GM10266 (cell line): Measurements from ENCODE around the gene DDX56.
"Not testable (repeated sequence)": the region's sequence is repeated elsewhere in the genome, so short reads cannot be mapped to it uniquely, and the experiment has no call there.

Source experiments
- DNase-seq: peaks from one replicate; pipeline ENCODE4 v3.0.0; 2012; ENCODE audit errors: extremely low spot score
- TF ChIP-seq, protein P1 (sequence below): IDR thresholded peaks from 2 replicates; pipeline ENCODE4 v1.5.1; 2012; ENCODE audit warnings: mild to moderate bottlenecking, low read depth; ENCODE audit not compliant: control insufficient read depth, insufficient read depth; ENCODE audit errors: missing control alignments

The DDX56 gene

DNA sequence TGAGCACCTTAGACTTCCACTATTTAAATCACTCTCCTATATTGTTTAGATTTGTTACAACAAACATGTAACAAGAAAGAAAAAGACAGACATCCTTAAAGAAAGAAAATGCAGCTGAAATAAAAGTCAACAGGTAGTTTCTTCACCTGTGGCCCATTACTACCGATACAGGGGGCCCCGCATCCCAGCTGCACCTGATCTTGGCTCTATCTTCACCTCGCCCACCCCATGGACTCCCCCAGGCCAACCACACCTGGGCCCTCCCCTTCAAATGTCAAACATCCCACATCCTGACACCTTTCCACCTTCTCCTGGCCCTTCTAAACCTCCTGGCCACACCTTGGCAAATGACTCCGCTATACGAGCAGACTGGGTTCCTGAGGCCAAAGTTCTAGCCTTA is 7.0 kb downstream of the DDX56 start:
- no peak for DNase-seq
- TF ChIP-seq, protein P1, sequence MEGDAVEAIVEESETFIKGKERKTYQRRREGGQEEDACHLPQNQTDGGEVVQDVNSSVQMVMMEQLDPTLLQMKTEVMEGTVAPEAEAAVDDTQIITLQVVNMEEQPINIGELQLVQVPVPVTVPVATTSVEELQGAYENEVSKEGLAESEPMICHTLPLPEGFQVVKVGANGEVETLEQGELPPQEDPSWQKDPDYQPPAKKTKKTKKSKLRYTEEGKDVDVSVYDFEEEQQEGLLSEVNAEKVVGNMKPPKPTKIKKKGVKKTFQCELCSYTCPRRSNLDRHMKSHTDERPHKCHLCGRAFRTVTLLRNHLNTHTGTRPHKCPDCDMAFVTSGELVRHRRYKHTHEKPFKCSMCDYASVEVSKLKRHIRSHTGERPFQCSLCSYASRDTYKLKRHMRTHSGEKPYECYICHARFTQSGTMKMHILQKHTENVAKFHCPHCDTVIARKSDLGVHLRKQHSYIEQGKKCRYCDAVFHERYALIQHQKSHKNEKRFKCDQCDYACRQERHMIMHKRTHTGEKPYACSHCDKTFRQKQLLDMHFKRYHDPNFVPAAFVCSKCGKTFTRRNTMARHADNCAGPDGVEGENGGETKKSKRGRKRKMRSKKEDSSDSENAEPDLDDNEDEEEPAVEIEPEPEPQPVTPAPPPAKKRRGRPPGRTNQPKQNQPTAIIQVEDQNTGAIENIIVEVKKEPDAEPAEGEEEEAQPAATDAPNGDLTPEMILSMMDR = no peak

DNA sequence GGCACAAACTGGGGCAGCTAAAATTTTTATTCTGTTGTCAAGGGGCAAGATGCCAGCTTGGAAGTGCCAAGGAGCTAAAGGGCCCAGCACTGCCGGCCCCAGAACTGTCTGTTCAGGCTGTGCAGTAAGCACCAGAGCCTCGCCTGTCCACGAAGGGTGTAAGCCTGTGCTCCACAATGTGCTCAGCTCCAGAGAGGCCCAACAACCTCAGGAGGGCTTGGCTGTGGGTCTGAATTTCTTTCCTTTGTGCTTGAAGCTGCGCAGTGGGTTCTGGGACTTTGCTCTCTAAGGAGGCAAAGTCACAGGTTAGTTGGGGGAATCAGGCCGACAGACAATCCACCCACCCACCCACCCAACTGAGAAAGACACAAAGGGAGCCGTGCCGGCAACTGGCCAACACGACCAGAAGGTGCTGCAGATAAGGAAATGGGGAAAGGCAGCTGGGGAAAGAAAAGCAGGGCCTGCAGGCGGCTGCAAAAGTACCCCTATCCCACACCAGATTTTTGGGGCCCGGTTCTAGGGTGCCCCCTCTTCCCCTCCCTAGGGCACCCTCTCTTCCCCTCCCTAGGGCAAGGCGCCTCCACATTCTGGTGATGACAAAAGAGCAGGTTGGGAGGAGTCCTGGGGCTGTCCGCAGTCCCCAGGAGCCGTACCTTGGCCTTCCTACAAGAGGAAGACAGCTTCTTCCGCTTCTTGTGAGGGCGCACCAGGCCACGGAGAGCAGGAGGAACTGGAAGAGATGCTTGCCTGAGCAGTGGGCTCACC is 7.7 kb downstream of the DDX56 start:
- no peak for DNase-seq
- TF ChIP-seq, protein P1 = no peak

DNA sequence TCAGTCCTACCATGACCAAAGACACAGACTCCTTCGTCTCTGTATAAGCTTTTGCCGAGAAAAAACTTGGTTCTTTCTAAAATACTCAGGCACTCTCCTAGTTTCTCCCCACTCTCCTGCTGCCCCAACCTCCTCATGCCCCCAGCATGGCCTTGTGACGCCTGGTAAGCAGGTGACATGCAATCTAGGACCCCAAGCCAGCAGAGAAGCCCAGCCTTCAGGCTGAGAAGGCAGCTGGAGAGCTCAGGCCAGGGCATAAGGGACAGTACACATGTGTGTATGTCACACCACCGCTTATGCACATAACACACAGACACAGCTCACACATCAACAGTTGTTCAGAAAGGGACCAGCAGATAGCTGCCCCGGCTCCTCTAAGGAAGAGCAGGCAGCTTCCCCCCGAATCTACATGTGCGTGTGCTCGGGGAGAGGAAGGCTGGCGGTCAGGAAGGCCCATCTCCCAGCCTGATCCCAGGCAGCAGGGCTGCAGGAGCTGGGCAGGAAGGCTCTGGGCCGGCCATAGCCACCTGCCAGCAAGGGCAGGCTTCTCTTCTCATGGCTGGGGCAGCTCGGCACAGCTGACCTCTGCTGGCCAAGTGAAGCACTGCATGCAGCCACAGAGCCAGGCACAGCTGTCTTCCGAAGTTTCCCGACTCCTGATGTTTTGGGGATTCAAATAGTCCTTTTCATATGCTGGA is 8.5 kb downstream of the DDX56 start:
- TF ChIP-seq, protein P1 = peak; percentile 98
- DNase-seq = peak; percentile 62

DNA sequence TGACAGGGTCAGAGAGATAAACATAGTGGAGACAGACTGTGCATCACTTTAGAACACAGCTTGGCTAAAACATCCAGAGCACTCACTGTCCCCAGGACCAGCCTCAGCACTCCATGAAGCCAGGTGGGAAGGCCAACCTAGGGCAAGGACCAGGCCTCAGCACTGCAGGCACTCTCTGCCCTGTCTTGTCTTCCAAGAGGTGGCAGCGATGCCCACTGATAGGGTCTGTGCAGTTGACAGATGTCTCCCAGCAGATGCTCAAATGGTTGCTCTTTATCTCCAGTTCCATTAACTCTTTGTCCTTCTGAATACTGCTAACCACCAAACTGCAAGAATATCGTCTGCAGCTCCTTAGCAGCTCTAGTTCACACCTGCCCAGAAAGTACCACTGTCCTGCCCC is 9.1 kb downstream of the DDX56 start:
- TF ChIP-seq, protein P1 = no peak
- DNase-seq = no peak

DNA sequence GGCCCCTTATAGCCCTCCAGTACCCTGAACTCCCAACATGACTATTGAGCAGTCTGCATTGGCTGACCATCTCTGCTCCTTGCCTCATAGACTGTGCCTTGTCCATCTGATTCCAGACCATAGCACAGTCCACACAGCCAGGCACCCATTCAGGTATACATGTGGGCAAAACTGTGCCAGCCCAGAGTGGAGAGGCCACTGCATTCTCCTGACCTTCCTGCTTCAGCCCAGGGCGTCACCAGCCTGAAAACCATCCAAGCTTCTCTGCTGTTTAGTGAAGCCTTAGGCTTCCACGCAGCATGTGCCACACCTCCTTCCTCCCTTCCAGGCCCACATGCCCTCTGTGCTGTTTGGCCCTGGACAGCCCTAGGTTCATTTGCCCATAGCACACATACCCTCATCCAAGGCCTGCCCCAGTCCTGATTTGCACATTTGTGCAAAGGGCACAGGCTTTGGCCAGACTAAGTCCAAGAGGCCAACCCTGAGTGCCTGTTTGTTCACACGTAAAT is 10.5 kb downstream of the DDX56 start:
- TF ChIP-seq, protein P1 = no peak
- no peak for DNase-seq

DNA sequence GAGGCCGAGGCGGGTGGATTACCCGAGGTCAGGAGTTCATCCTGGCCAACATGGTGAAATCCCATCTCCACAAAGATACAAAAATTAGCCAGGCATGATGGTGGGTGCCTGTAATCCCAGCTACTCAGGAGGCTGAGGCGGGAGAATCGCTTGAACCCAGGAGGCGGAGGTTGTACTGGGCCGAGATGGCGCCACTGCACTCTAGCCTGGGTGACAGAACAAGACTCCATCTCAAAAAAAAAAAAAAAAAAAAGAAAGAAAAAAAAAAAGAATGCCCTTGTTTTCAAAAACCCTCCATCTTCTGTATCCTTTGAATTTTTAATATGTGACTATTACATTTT is 11.1 kb downstream of the DDX56 start:
- DNase-seq = not testable (repeated sequence)

DNA sequence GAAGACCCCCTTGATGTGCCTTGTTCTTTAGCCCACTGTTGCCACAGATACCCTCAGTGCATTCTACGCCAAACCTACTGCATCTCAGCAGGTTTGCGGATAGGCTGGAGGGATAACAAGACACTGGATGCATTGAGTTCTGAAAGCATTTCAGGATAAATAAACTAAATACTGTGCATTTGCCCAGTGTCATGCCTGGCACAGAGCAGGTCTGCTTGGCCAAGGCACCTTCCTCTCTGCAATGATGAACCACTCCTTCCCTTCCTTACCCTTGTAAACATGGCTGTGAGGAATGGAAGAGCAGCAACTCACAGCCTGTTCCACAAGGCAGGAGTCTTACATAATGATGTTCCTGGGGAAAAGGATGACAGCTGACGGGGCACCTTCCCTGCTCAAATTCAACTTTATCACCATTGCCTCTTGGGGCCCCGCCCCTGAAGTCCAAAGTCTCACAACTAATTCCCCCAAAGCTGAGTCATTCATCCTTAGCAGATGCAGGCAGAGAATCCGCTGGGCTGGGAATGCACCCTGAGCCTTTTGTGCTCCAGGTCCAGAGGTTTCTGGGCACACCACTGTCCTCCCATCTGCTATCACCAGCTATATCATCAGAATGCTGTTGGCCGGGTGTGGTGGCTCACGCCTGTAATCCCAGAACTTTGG is 11.6 kb downstream of the DDX56 start:
- DNase-seq = no peak

More for the DNA sequence above, 11.6 kb downstream of the DDX56 start:
- TF ChIP-seq, protein P1 = no peak
